ENCODE results near the gene UHRF2. TPM values are rescaled to one million over a fixed set of nuclear protein-coding genes. Genes with fewer than 3 reads are reported as not detected.

UHRF2 gene, protein sequence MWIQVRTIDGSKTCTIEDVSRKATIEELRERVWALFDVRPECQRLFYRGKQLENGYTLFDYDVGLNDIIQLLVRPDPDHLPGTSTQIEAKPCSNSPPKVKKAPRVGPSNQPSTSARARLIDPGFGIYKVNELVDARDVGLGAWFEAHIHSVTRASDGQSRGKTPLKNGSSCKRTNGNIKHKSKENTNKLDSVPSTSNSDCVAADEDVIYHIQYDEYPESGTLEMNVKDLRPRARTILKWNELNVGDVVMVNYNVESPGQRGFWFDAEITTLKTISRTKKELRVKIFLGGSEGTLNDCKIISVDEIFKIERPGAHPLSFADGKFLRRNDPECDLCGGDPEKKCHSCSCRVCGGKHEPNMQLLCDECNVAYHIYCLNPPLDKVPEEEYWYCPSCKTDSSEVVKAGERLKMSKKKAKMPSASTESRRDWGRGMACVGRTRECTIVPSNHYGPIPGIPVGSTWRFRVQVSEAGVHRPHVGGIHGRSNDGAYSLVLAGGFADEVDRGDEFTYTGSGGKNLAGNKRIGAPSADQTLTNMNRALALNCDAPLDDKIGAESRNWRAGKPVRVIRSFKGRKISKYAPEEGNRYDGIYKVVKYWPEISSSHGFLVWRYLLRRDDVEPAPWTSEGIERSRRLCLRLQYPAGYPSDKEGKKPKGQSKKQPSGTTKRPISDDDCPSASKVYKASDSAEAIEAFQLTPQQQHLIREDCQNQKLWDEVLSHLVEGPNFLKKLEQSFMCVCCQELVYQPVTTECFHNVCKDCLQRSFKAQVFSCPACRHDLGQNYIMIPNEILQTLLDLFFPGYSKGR
- total RNA-seq, result 59.9 and 88.9 TPM in 2 replicates

DNA sequence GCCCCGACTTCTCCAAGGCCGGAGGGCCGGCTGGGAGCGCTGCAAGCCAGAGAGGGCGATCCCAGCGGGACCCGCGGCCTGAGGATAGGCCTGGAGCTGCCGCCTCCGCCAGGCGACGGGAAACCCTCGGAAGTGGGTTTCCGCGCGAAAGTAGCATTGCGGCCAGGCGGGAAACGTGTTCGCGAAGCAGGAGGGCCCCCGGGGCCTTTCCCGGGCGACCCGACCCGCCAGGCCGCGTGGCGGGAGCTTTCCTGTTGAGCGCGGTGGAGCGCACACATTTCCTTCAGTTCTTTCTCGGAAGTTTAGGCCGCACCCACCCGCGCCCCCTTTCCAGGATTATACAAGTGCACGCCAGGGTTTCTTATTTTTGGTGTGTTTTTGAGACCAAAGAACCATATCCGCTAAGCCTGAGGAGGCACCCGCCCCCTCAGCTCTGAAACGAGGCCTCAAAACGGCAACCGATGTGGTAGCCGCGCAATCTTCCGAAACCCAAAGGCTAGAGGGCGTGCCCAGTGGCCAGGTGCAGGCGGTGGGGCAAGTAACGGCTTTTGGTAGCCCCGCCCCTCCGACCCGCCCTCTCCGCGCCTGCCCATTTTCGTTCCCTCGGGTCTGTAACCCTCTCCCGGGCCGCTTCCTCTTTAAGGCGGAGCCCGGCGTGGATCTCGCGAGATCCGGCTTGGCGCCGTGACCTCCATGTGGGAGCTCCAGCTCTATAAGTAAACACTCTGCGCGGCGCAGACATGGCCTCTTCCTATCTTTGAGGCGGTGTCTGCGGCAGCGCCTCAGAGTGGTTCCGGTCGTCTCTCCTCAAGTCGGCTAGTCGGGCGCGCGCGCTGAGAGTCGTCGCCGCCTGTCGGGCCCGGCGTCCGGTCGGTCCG is at the start of gene UHRF2:
UHRF2 (plus strand) TSS at position 713 of the 878 bp plus-strand sequence. CDS start 292 bp downstream, outside the sequence.

Small RNA genes within 50 kb of the gene (small RNA-seq; reads per million reads assigned to genes)
- not detected for gene RN7SL25P

Other genes starting within 250 kb of the UHRF2 start
- 3.9 and 11.0 TPM in 2 replicates for gene IL33, start 197.4 kb upstream of the UHRF2 start, total RNA-seq
- gene TPD52L3, start 84.8 kb upstream of the UHRF2 start, total RNA-seq, result not detected in 2 replicates
- gene GLDC, start 232.5 kb downstream of the UHRF2 start, total RNA-seq, result 11.0 and 17.6 TPM in 2 replicates